Measurements from ENCODE around the gene TMEM231. TPM values are rescaled to one million over a fixed set of nuclear protein-coding genes. Genes with fewer than 3 reads are reported as not detected.

The TMEM231 gene
- total RNA-seq, 1 experiment from 2014 or later: 9.7 TPM

GRCh38 chr16:75573955-75574354 is 17.9 kb upstream of the TMEM231 start:
- H3K4me1 ChIP-seq (ENCODE audit: control insufficient read depth in 1 of 2, insufficient read depth in 2 of 2, low read length in 2 of 2): no peaks in the 10 kb centered on the region
- ChIA-PET CTCF (no interaction called here), RAD21 (ENCODE audit: low non-redundant PET in 1 of 2, low total read pairs in 2 of 2, uncharacterized antibody in 2 of 2, unreplicated experiment in 2 of 2) (interaction anchor here in 1 of 2 experiments (0.6 kb wide), 1 partner anchor 56 kb away, joined by 6 read pairs; no protein-coding TSS in a partner anchor), POLR2A (no interaction called here)
- no peak for ATAC-seq
- H3K79me2 ChIP-seq (ENCODE audit: insufficient read depth, low read length): peaks cover 3% of the 10 kb centered on the region; the same call in 1 of the 2 replicates
- no peaks in the 10 kb centered on the region for H3K9me3 ChIP-seq (ENCODE audit: control insufficient read depth in 1 of 2, insufficient read depth in 1 of 2, low read depth in 1 of 2, low read length in 2 of 2)
- H3K4me2 ChIP-seq (ENCODE audit: low read length): no peak overlapping the region
- TF ChIP-seq TCF7L2 (IDR thresholded peaks at IDR 0.05; ENCODE audit: borderline replicate concordance, extremely low read depth, insufficient read depth, insufficient read length) (no peak), SIN3A (IDR thresholded peaks at IDR 0.05; ENCODE audit: low read depth) (no peak), CEBPB (IDR thresholded peaks at IDR 0.05; ENCODE audit: low read depth) (no peak), RAD21 (IDR thresholded peaks at IDR 0.05; ENCODE audit: low read depth) (no peak), EGR1 (IDR thresholded peaks at IDR 0.05; ENCODE audit: low read depth) (no peak), SP1 (IDR thresholded peaks at IDR 0.05; ENCODE audit: low read depth) (no peak), ZNF274 (IDR thresholded peaks at IDR 0.05; ENCODE audit: low read depth, low read length) (no peak), MAX (IDR thresholded peaks at IDR 0.05) (no peak), REST (IDR thresholded peaks at IDR 0.05; ENCODE audit: low read depth) (no peak), ELF1 (IDR thresholded peaks at IDR 0.05; ENCODE audit: borderline replicate concordance, low read depth) (no peak), FOSL1 (IDR thresholded peaks at IDR 0.05; ENCODE audit: low read depth) (no peak), SRF (IDR thresholded peaks at IDR 0.05; ENCODE audit: low read depth) (no peak), JUND (IDR thresholded peaks at IDR 0.05) (no peak), ZFX (IDR thresholded peaks at IDR 0.05) (no peak), POLR2AphosphoS5 (IDR thresholded peaks at IDR 0.05; ENCODE audit: low read depth, low read length) (no peak), CTCF (IDR thresholded peaks at IDR 0.05 in 2 of 3, conservative IDR thresholded peaks at IDR 0.05 in 1 of 3; ENCODE audit: borderline replicate concordance in 1 of 3, insufficient read depth in 1 of 3, low read depth in 2 of 3, low read length in 2 of 3) (no peak), ZBTB33 (IDR thresholded peaks at IDR 0.05; ENCODE audit: extremely low read depth, insufficient replicate concordance, low read length) (no peak)
- no TSS peak for BruUV-seq (replicated peaks)
- no peak overlapping the region for H2AFZ ChIP-seq (ENCODE audit: low read depth, low read length, poor library complexity, severe bottlenecking)
- no peaks in the 10 kb centered on the region for H3K27me3 ChIP-seq (ENCODE audit: insufficient read depth, low read length)
- no peak overlapping the region for H3K4me3 ChIP-seq (replicated peaks in 1 of 2; ENCODE audit: low read depth in 1 of 2, low read length in 2 of 2)
- intact Hi-C loops (cut with micrococcal nuclease): no loop called here
- H4K20me1 ChIP-seq (ENCODE audit: insufficient read depth): no peaks in the 10 kb centered on the region
- H3K9ac ChIP-seq (ENCODE audit: low read length): no peak overlapping the region
- DNase-seq (ENCODE audit: low read depth, low spot score): no peak
- H3K9me2 ChIP-seq (ENCODE audit: insufficient read depth): no peaks in the 10 kb centered on the region
- H3K36me3 ChIP-seq (ENCODE audit: control insufficient read depth in 1 of 2, insufficient read depth in 2 of 2, low read length in 2 of 2): peaks cover 35 to 43% of the 10 kb centered on the region in 2 experiments
- H3K27ac ChIP-seq (ENCODE audit: low read depth, low read length): no peak overlapping the region
